Measurements from ENCODE around the gene DBNL.

DNA sequence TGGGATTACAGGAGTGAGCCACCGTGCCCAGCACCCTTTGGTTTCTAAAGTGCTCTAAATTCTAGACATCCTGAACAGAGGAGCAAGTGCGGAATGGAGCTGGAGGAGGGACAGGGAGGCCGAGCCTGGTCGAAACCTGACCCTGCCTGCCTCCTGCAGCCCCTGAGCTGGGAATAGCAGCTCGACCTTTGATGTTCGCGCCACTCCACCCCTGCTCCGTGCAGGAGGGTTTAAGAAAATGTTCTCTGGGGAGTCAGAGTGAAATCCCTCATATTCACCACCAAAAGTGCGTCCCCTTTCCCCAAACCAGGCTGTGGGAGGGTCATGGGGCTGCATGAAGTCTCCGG is 19.0 kb downstream of the DBNL start:
- TF ChIP-seq, protein P1, sequence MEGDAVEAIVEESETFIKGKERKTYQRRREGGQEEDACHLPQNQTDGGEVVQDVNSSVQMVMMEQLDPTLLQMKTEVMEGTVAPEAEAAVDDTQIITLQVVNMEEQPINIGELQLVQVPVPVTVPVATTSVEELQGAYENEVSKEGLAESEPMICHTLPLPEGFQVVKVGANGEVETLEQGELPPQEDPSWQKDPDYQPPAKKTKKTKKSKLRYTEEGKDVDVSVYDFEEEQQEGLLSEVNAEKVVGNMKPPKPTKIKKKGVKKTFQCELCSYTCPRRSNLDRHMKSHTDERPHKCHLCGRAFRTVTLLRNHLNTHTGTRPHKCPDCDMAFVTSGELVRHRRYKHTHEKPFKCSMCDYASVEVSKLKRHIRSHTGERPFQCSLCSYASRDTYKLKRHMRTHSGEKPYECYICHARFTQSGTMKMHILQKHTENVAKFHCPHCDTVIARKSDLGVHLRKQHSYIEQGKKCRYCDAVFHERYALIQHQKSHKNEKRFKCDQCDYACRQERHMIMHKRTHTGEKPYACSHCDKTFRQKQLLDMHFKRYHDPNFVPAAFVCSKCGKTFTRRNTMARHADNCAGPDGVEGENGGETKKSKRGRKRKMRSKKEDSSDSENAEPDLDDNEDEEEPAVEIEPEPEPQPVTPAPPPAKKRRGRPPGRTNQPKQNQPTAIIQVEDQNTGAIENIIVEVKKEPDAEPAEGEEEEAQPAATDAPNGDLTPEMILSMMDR (conservative IDR thresholded peaks at IDR 0.05; ENCODE audit: low read depth, low read length) = no peak
- TF ChIP-seq EZH2 (IDR thresholded peaks at IDR 0.05; ENCODE audit: borderline replicate concordance, low read depth, low read length, poor library complexity, severe bottlenecking) = no peak

Measured in A673 (cell line).